ENCODE results near the gene DIPK1A. TPM values are rescaled to one million over a fixed set of nuclear protein-coding genes. Genes with fewer than 3 reads are reported as not detected.

Gene DIPK1A
- total RNA-seq, 4 donors from 2014 or later: 3.1 to 6.9 (median 4.7) TPM

- no peaks in the 10 kb centered on the region for H3K27me3 ChIP-seq
- H3K9me3 ChIP-seq: peaks cover 0 to 9% (median 0%) of the 10 kb centered on the region in 4 donors
- H3K36me3 ChIP-seq: no peaks in the 10 kb centered on the region
- TF ChIP-seq EP300 (IDR thresholded peaks at IDR 0.05): no peak
- no peak for TF ChIP-seq POLR2A (IDR thresholded peaks at IDR 0.05)
- no peak for TF ChIP-seq CTCF (IDR thresholded peaks at IDR 0.05)
- no peak overlapping the region for H3K27ac ChIP-seq
- H3K4me3 ChIP-seq: no peak overlapping the region
- DNase-seq (ENCODE audit: low spot score in 2 of 2): no peak
- peaks cover 0 to 15% (median 0%) of the 10 kb centered on the region in 4 donors for H3K4me1 ChIP-seq
- 72 to 81% methylated on average over 2 of the region's 2 CpGs for WGBS, 2 donors
Measured at GRCh38 chr1:92872719-92873118, 88.5 kb downstream of the DIPK1A start.

- peaks cover 0 to 9% (median 0%) of the 10 kb centered on the region in 4 donors for H3K9me3 ChIP-seq
- TF ChIP-seq CTCF (IDR thresholded peaks at IDR 0.05) (no peak), EP300 (IDR thresholded peaks at IDR 0.05) (no peak), POLR2A (IDR thresholded peaks at IDR 0.05) (no peak)
- DNase-seq (ENCODE audit: low spot score in 2 of 2): no peak
- H3K27me3 ChIP-seq: no peaks in the 10 kb centered on the region
- H3K27ac ChIP-seq: no peak overlapping the region
- no peaks in the 10 kb centered on the region for H3K36me3 ChIP-seq
- no peak overlapping the region for H3K4me3 ChIP-seq
- H3K4me1 ChIP-seq: no peaks in the 10 kb centered on the region
- WGBS, 2 donors: 88 to 89% methylated on average over 2 of the region's 2 CpGs
Measured at GRCh38 chr1:92870591-92870990, 90.7 kb downstream of the DIPK1A start.

DNA sequence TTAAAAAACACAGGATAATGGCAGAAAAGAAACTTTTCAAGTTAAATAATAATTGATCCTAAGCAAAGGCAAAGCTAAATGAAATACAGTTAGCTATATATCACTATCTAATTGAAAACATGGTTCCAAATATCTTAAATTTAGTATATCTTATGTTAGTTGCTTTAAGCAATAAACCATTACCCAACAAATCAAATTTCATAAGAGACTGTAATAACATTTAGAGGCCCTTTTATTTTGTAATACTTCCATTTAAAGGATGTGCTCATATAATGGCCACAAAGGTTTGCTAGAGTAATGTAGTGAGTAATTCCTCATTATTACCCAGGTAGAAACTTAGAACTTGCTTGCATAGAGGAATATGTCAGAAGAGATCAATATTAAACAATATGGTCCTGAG lies 97.1 kb downstream of the DIPK1A start:
- Histone ChIP-seq H3K4me3 (no peak overlapping the region), H3K27me3 (no peaks in the 10 kb centered on the region)
- no peak for TF ChIP-seq POLR2A (IDR thresholded peaks at IDR 0.05)

GRCh38 chr1:92862605-92863004 lies 98.7 kb downstream of the DIPK1A start:
- TF ChIP-seq POLR2A (IDR thresholded peaks at IDR 0.05): no peak
- TF ChIP-seq CTCF (IDR thresholded peaks at IDR 0.05): no peak
- no peak for TF ChIP-seq EP300 (IDR thresholded peaks at IDR 0.05)
- Histone ChIP-seq H3K36me3 (no peaks in the 10 kb centered on the region), H3K9me3 (no peaks in the 10 kb centered on the region), H3K4me3 (no peak overlapping the region), H3K27me3 (no peaks in the 10 kb centered on the region), H3K27ac (no peak overlapping the region), H3K4me1 (peaks cover 0 to 6% (median 0%) of the 10 kb centered on the region in 4 donors)
- no peak for DNase-seq (ENCODE audit: low spot score in 2 of 2)
- WGBS, 2 donors: 58 to 64% methylated on average over 4 of the region's 4 CpGs

More for the DNA sequence above, 97.1 kb downstream of the DIPK1A start:
- no peaks in the 10 kb centered on the region for H3K36me3 ChIP-seq
- peaks cover 0 to 6% (median 0%) of the 10 kb centered on the region in 4 donors for H3K4me1 ChIP-seq
- no peaks in the 10 kb centered on the region for H3K9me3 ChIP-seq
- no peak for DNase-seq (ENCODE audit: low spot score in 2 of 2)
- no peak overlapping the region for H3K27ac ChIP-seq

DNA sequence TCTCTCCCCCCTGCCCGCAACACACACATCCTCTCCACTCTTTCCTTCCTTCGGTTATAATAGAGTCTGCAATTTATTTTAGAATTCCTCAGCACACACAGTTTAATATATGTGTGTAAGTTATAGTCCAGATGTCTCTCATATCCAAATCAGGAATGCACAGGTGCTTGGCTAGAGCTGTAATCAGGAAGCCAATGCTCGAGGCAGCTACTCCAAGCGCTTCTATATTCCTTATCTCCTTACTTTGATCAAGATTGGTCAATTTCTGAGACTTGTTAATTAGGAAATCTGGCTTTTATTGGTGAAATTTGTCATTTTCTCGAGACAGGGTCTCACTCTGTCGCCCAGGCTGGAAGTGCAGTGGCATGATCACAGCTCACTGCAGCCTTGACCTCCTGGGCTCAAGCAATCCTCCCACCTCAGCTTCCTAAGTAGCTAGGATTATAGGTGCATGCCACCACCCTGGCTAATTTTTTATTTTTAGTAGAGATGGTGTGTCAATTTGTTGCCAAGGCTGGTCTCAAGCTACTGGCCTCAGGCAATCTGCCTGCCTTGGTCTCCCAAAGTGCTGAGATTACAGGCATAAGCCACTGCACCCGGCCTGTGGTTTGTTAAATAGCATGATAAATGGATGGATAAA lies 101.7 kb downstream of the DIPK1A start:
- Histone ChIP-seq H3K36me3 (no peaks in the 10 kb centered on the region), H3K27ac (no peak overlapping the region), H3K4me3 (peak overlapping the region in 1 of 4 donors; percentile 21), H3K4me1 (peaks cover 0 to 6% (median under 1%) of the 10 kb centered on the region in 4 donors), H3K27me3 (no peaks in the 10 kb centered on the region), H3K9me3 (peaks cover 0 to 2% (median 0%) of the 10 kb centered on the region in 4 donors)
- 61 to 62% methylated on average over 7 of the region's 7 CpGs for WGBS, 2 donors
- no peak for TF ChIP-seq CTCF (IDR thresholded peaks at IDR 0.05)
- TF ChIP-seq EP300 (IDR thresholded peaks at IDR 0.05): no peak
- TF ChIP-seq POLR2A (IDR thresholded peaks at IDR 0.05): no peak
- DNase-seq (ENCODE audit: low spot score in 2 of 2): no peak
